Trophoblast cell (in vitro differentiated cells and primary cell): ENCODE measurements around the gene SP7.
A peak's percentile ranks its signal among the peaks of the same experiment; 100 is the strongest.

Experiments
- DNase-seq, 2 donors: peaks; one replicate each; pipeline ENCODE4 v3.0.0-alpha.2; 2016
- H2AFZ ChIP-seq: 2 replicates; pipeline ENCODE4 v1.6.1; 2013; ENCODE audit warnings: low read length, moderate library complexity, mild to moderate bottlenecking; ENCODE audit not compliant: insufficient read depth, poor library complexity
- H2AK5ac ChIP-seq: 2 replicates; pipeline ENCODE4 v1.6.1; 2013; ENCODE audit warnings: mild to moderate bottlenecking, low read length
- H2BK120ac ChIP-seq: 2 replicates; pipeline ENCODE4 v1.6.1; 2013; ENCODE audit warnings: low read length, mild to moderate bottlenecking, moderate library complexity; ENCODE audit not compliant: insufficient read depth, poor library complexity
- H2BK12ac ChIP-seq: 2 replicates; pipeline ENCODE4 v1.6.1; 2013; ENCODE audit warnings: mild to moderate bottlenecking, low read length, moderate library complexity
- H2BK5ac ChIP-seq: 2 replicates; pipeline ENCODE4 v1.6.1; 2013; ENCODE audit warnings: low read length, low read depth, moderate library complexity, mild to moderate bottlenecking; ENCODE audit not compliant: poor library complexity
- H3K14ac ChIP-seq: 2 replicates; pipeline ENCODE4 v1.6.1; 2013; ENCODE audit warnings: mild to moderate bottlenecking, low read length
- H3K18ac ChIP-seq: 2 replicates; pipeline ENCODE4 v1.6.1; 2013; ENCODE audit warnings: mild to moderate bottlenecking, low read length
- H3K23ac ChIP-seq: 2 replicates; pipeline ENCODE4 v1.6.1; 2013; ENCODE audit warnings: low read length
- H3K27ac ChIP-seq: 2 replicates; pipeline ENCODE4 v1.5.1; 2013; ENCODE audit warnings: low read depth, mild to moderate bottlenecking, inconsistent platforms, low read length, moderate library complexity
- H3K27me3 ChIP-seq: 2 replicates; pipeline ENCODE4 v1.6.1; 2013; ENCODE audit warnings: inconsistent platforms, mild to moderate bottlenecking, low read length, moderate library complexity; ENCODE audit not compliant: insufficient read depth
- H3K36me3 ChIP-seq, 2 experiments: 1 replicate in 1 of 2; 2 replicates in 1 of 2; pipeline ENCODE4 v1.6.1; 2013; ENCODE audit warnings: low read length in 2 of 2, mild to moderate bottlenecking in 2 of 2, moderate library complexity in 1 of 2; ENCODE audit not compliant: insufficient read depth in 2 of 2, control insufficient read depth in 1 of 2
- H3K4ac ChIP-seq: 2 replicates; pipeline ENCODE4 v1.6.1; 2013; ENCODE audit warnings: low read depth, mild to moderate bottlenecking, low read length, moderate library complexity
- H3K4me1 ChIP-seq, 2 experiments: 1 replicate in 1 of 2; 2 replicates in 1 of 2; pipeline ENCODE4 v1.6.1; 2013; ENCODE audit warnings: low read length in 2 of 2, mild to moderate bottlenecking in 2 of 2, moderate library complexity in 1 of 2; ENCODE audit not compliant: insufficient read depth in 2 of 2, control insufficient read depth in 1 of 2
- H3K4me2 ChIP-seq: 2 replicates; pipeline ENCODE4 v1.6.1; 2013; ENCODE audit warnings: inconsistent platforms, mild to moderate bottlenecking, low read length, moderate library complexity
- H3K4me3 ChIP-seq: 2 replicates; pipeline ENCODE4 v1.5.1; 2013; ENCODE audit warnings: mild to moderate bottlenecking, low read depth, low read length, inconsistent platforms
- H3K79me1 ChIP-seq: one replicate; pipeline ENCODE4 v1.6.1; 2013; ENCODE audit warnings: low read length
- H3K79me2 ChIP-seq: 2 replicates; pipeline ENCODE4 v1.6.1; 2013; ENCODE audit warnings: low read length, mild to moderate bottlenecking; ENCODE audit not compliant: control insufficient read depth, insufficient read depth, poor library complexity
- H3K9ac ChIP-seq: 2 replicates; pipeline ENCODE4 v1.6.1; 2013; ENCODE audit warnings: mild to moderate bottlenecking, low read length
- H3K9me3 ChIP-seq: 2 replicates; pipeline ENCODE4 v1.6.1; 2013; ENCODE audit warnings: low read depth, mild to moderate bottlenecking, control low read depth, inconsistent platforms, low read length; ENCODE audit not compliant: insufficient read depth
- H4K12ac ChIP-seq: 2 replicates; pipeline ENCODE4 v1.6.1; 2013; ENCODE audit warnings: low read depth, mild to moderate bottlenecking, low read length, moderate library complexity
- H4K8ac ChIP-seq: 2 replicates; pipeline ENCODE4 v1.6.1; 2013; ENCODE audit warnings: low read depth, mild to moderate bottlenecking, low read length, moderate library complexity
- H4K91ac ChIP-seq: one replicate; pipeline ENCODE4 v1.6.1; 2013; ENCODE audit warnings: low read depth, mild to moderate bottlenecking, low read length, moderate library complexity
- WGBS: extraction: QIAGEN DNeasy Blood & Tissue Kit; methylation state at CpG from one replicate; pipeline ENCODE4 v1.1.7; 2013; ENCODE audit warnings: missing lambda C conversion rate; ENCODE audit not compliant: insufficient read length, insufficient coverage; ENCODE audit errors: extremely low coverage; 5-methylcytosine and 5-hydroxymethylcytosine counted together

SP7 gene

GRCh38 chr12:53325511-53326061, 10.6 kb downstream of the SP7 start:
- no peaks in the 10 kb centered on the region for H3K36me3 ChIP-seq
- no peak overlapping the region for H3K9ac ChIP-seq
- H3K18ac ChIP-seq, result no peak overlapping the region
- peak overlapping the region; percentile 71 for H4K8ac ChIP-seq
- peaks cover 9% of the 10 kb centered on the region for H3K79me1 ChIP-seq
- WGBS, result no CpG with 5 or more reads among the region's 50 CpGs
- no peak overlapping the region for H3K4ac ChIP-seq
- H3K4me2 ChIP-seq, result peak overlapping the region; percentile 96
- H2BK120ac ChIP-seq, result no peak overlapping the region
- peaks cover 2% of the 10 kb centered on the region for H3K9me3 ChIP-seq
- peaks cover 2% of the 10 kb centered on the region for H3K79me2 ChIP-seq
- H2AK5ac ChIP-seq, result no peak overlapping the region
- peak overlapping the region; percentile 75 for H4K91ac ChIP-seq
- H3K4me1 ChIP-seq, result peaks cover 3 to 14% of the 10 kb centered on the region in 2 experiments
- H2BK5ac ChIP-seq, result no peak overlapping the region
- no peak overlapping the region for H2BK12ac ChIP-seq
- H4K12ac ChIP-seq, result peak overlapping the region; percentile 41
- peak overlapping the region; percentile 77 for H2AFZ ChIP-seq
- H3K4me3 ChIP-seq, result peak overlapping the region; percentile 57
- no peak overlapping the region for H3K14ac ChIP-seq
- peaks cover 19% of the 10 kb centered on the region for H3K27me3 ChIP-seq
- peak in 1 of 2 donors; percentile 37 for DNase-seq
- H3K27ac ChIP-seq, result no peak overlapping the region
- no peak overlapping the region for H3K23ac ChIP-seq

- no peak overlapping the region for H4K12ac ChIP-seq
- H3K9ac ChIP-seq, result peak overlapping the region; percentile 67
- no peak overlapping the region for H3K23ac ChIP-seq
- H2BK5ac ChIP-seq, result no peak overlapping the region
- peak; percentile 85 to 90 for DNase-seq
- H3K4me3 ChIP-seq, result peak overlapping the region; percentile 66
- H2AK5ac ChIP-seq, result no peak overlapping the region
- H3K79me2 ChIP-seq, result peaks cover 2% of the 10 kb centered on the region
- peaks cover 3 to 17% of the 10 kb centered on the region in 2 experiments for H3K4me1 ChIP-seq
- no peak overlapping the region for H3K18ac ChIP-seq
- H3K9me3 ChIP-seq, result peaks cover 2% of the 10 kb centered on the region
- no peak overlapping the region for H3K4ac ChIP-seq
- peak overlapping the region; percentile 15 for H2BK120ac ChIP-seq
- H2BK12ac ChIP-seq, result no peak overlapping the region
- no peak overlapping the region for H3K27ac ChIP-seq
- H4K8ac ChIP-seq, result peak overlapping the region; percentile 82
- H3K36me3 ChIP-seq, result no peaks in the 10 kb centered on the region
- peaks cover 9% of the 10 kb centered on the region for H3K79me1 ChIP-seq
- peaks cover 19% of the 10 kb centered on the region for H3K27me3 ChIP-seq
- peak overlapping the region; percentile 75 for H4K91ac ChIP-seq
- H2AFZ ChIP-seq, result peak overlapping the region; percentile 77
- peak overlapping the region; percentile 11 for H3K14ac ChIP-seq
- no CpG with 5 or more reads among the region's 69 CpGs for WGBS
- peak overlapping the region; percentile 96 for H3K4me2 ChIP-seq
Measured at GRCh38 chr12:53324779-53325510, 11.2 kb downstream of the SP7 start.

- Histone ChIP-seq H3K9me3 (peaks cover 2% of the 10 kb centered on the region), H2BK120ac (no peak overlapping the region), H3K79me1 (peaks cover 9% of the 10 kb centered on the region), H3K27me3 (peaks cover 19% of the 10 kb centered on the region), H2BK12ac (no peak overlapping the region), H3K4me1 (peaks cover 3 to 17% of the 10 kb centered on the region in 2 experiments), H3K27ac (no peak overlapping the region), H3K14ac (peak overlapping the region; percentile 9), H3K4me2 (peak overlapping the region; percentile 96), H3K36me3 (peaks cover 0 to 2% of the 10 kb centered on the region in 2 experiments), H3K18ac (no peak overlapping the region), H3K4ac (no peak overlapping the region), H4K91ac (no peak overlapping the region), H4K8ac (peak overlapping the region; percentile 76), H3K9ac (peak overlapping the region; percentile 18), H3K79me2 (peaks cover 2% of the 10 kb centered on the region), H2AK5ac (no peak overlapping the region), H4K12ac (no peak overlapping the region), H3K4me3 (no peak overlapping the region), H3K23ac (no peak overlapping the region), H2AFZ (peak overlapping the region; percentile 77), H2BK5ac (no peak overlapping the region)
- no CpG with 5 or more reads among the region's 28 CpGs for WGBS
- DNase-seq, result no peak
Measured at GRCh38 chr12:53324113-53324778, 11.9 kb downstream of the SP7 start.

- WGBS, result no CpG with 5 or more reads among the region's 10 CpGs
- no peaks in the 10 kb centered on the region for H3K9me3 ChIP-seq
Measured at GRCh38 chr12:53320352-53321195, 15.6 kb downstream of the SP7 start.

More at GRCh38 chr12:53320352-53321195, 15.6 kb downstream of the SP7 start:
- peak in 1 of 2 donors; percentile 28 for DNase-seq
- H4K12ac ChIP-seq, result peak overlapping the region; percentile 27
- peaks cover 9% of the 10 kb centered on the region for H3K79me1 ChIP-seq
- no peak overlapping the region for H2AK5ac ChIP-seq
- peaks cover 3 to 14% of the 10 kb centered on the region in 2 experiments for H3K4me1 ChIP-seq
- H3K18ac ChIP-seq, result peak overlapping the region; percentile 14
- peak overlapping the region; percentile 82 for H3K9ac ChIP-seq
- no peak overlapping the region for H2BK5ac ChIP-seq
- H3K14ac ChIP-seq, result peak overlapping the region; percentile 27
- no peak overlapping the region for H2BK12ac ChIP-seq
- H3K27ac ChIP-seq, result no peak overlapping the region
- no peak overlapping the region for H3K23ac ChIP-seq
- H2BK120ac ChIP-seq, result no peak overlapping the region
- peaks cover 2% of the 10 kb centered on the region for H3K79me2 ChIP-seq
- peak overlapping the region; percentile 78 for H3K4me3 ChIP-seq
- H2AFZ ChIP-seq, result no peak overlapping the region
- peak overlapping the region; percentile 57 for H4K8ac ChIP-seq
- H3K4ac ChIP-seq, result no peak overlapping the region
- H3K4me2 ChIP-seq, result peak overlapping the region; percentile 86
- H3K27me3 ChIP-seq, result peaks cover 6% of the 10 kb centered on the region
- peak overlapping the region; percentile 20 for H4K91ac ChIP-seq
- peaks cover 0 to 9% of the 10 kb centered on the region in 2 experiments for H3K36me3 ChIP-seq
